NB4 (cell line): ENCODE results near the gene EIPR1.

ENCODE experiments used
- DNase-seq: peaks from one replicate; pipeline ENCODE4 v3.0.0; 2010; ENCODE audit warnings: low read depth
- H3K4me3 ChIP-seq: one replicate; pipeline ENCODE4 v1.5.1; 2011; ENCODE audit warnings: mild to moderate bottlenecking, low read depth, low read length, moderate library complexity
- CTCF ChIP-seq: IDR thresholded peaks from one replicate; pipeline ENCODE4 v1.5.1; 2012; ENCODE audit warnings: low read depth, low read length
- MAX ChIP-seq: IDR thresholded peaks from 2 replicates; pipeline ENCODE4 v1.6.1; 2011; ENCODE audit warnings: low read depth, low read length
- MYC ChIP-seq: IDR thresholded peaks from 2 replicates; pipeline ENCODE4 v1.6.1; 2011; ENCODE audit warnings: low read depth, low read length
- POLR2A ChIP-seq: IDR thresholded peaks from 2 replicates; pipeline ENCODE4 v1.6.1; 2011; ENCODE audit warnings: mild to moderate bottlenecking; ENCODE audit not compliant: insufficient read length; ENCODE audit errors: extremely low read depth

The EIPR1 gene

GRCh38 chr2:3399829-3400228 is 22.2 kb upstream of the EIPR1 start:
- DNase-seq: no peak
- TF ChIP-seq POLR2A (no peak), MYC (no peak), CTCF (no peak), MAX (no peak)
- no peak overlapping the region for H3K4me3 ChIP-seq

- TF ChIP-seq MYC: no peak
- no peak for TF ChIP-seq POLR2A
- no peak for TF ChIP-seq MAX
- no peak for TF ChIP-seq CTCF
- DNase-seq: no peak
- H3K4me3 ChIP-seq: no peak overlapping the region
Observed at GRCh38 chr2:3399381-3399780, 21.8 kb upstream of the EIPR1 start.

DNA sequence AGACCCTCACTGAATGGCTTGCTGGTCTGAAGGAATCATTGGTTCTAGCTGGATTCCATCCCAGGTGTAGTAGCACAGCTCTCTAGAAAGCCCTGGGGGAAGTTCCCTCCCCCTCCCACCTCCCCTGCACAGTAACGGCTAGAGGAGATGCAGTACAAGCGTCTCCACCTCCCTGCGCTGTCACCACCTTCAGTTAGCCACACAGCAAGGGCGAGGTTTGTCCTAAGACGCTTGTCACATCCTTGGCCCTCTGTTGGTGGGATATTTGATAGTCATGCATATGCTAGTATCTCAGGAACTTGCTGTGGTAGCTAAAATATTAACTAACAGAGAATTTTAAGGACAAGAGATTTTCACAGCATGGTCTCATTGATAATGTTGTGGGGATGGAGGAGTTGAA is 21.2 kb upstream of the EIPR1 start:
- DNase-seq: no peak
- no peak overlapping the region for H3K4me3 ChIP-seq
- no peak for TF ChIP-seq MAX
- no peak for TF ChIP-seq CTCF
- TF ChIP-seq POLR2A: no peak
- no peak for TF ChIP-seq MYC

GRCh38 chr2:3396920-3397559 is 19.4 kb upstream of the EIPR1 start:
- no peak overlapping the region for H3K4me3 ChIP-seq
- TF ChIP-seq CTCF (no peak), MYC (no peak), POLR2A (no peak), MAX (no peak)
- DNase-seq: no peak

DNA sequence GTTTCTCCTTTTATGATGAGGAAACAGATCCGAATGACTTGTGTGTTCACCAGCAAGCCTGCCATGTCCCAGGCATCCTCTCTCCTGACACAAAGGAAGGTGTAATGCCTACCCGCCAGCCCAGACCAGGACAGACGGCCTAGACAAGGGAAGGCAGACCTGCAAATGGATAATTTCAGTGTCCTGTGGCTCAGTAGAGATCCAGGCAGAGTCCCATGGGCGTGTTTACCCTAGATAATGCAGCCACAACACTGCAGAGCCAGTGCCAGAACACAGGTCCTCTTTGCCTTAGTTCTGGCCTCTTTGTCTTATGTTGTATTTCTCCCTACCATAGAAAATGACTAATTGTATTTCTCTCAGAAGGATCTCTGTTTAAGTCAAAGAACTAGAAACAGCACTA is 14.6 kb upstream of the EIPR1 start:
- no peak for DNase-seq
- TF ChIP-seq CTCF (no peak), MYC (no peak), POLR2A (no peak), MAX (no peak)
- H3K4me3 ChIP-seq: no peak overlapping the region

DNA sequence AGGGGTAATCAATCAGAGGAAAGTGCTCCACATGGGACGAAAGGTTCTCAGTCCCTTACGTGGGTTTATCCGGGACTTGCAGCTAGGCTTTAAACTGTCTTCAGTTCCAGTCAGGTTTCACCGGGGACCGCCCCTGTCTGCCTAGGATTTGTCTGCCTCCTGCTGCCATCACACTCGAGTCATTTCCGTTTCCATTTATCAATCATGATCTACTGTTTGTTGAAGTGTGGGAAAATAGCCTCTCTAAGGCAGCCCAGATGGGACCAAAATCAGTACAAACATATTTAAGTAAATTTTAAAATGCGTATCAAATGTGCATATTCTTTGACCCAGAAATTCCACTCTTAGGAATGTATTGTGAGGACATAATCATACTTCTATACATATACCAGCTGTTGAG is 12.4 kb upstream of the EIPR1 start:
- no peak for DNase-seq
- TF ChIP-seq MYC (no peak), POLR2A (no peak), MAX (no peak), CTCF (no peak)
- no peak overlapping the region for H3K4me3 ChIP-seq
